GM18873 (cell line): Measurements from ENCODE around the gene RALGPS1.

Experiments used
- ATAC-seq: cut with Tn5 transposase; IDR thresholded peaks from one replicate; pipeline ENCODE4 v1.9.1; 2021; ENCODE audit warnings: mild to moderate bottlenecking, moderate library complexity, moderate number of reproducible peaks; ENCODE audit not compliant: unreplicated experiment, low FRiP score

Gene RALGPS1

GRCh38 chr9:127196826-127197145, 282.2 kb downstream of the RALGPS1 start:
- no peak for ATAC-seq

GRCh38 chr9:127197186-127197860, 282.7 kb downstream of the RALGPS1 start:
- no peak for ATAC-seq

- ATAC-seq, result no peak
Measured at GRCh38 chr9:127197861-127198430, 283.4 kb downstream of the RALGPS1 start.

- no peak for ATAC-seq
Measured at GRCh38 chr9:127198587-127198986, 284.0 kb downstream of the RALGPS1 start.

GRCh38 chr9:127199001-127199791, 284.6 kb downstream of the RALGPS1 start:
- no peak for ATAC-seq

GRCh38 chr9:127200106-127200862, 285.7 kb downstream of the RALGPS1 start:
- no peak for ATAC-seq

- ATAC-seq, result no peak
Measured at GRCh38 chr9:127201071-127201541, 286.5 kb downstream of the RALGPS1 start.

GRCh38 chr9:127201731-127202130, 287.1 kb downstream of the RALGPS1 start:
- no peak for ATAC-seq

GRCh38 chr9:127202461-127203169, 288.0 kb downstream of the RALGPS1 start:
- no peak for ATAC-seq

GRCh38 chr9:127203681-127204327, 289.2 kb downstream of the RALGPS1 start:
- no peak for ATAC-seq

- ATAC-seq, result no peak
Measured at GRCh38 chr9:127204771-127205470, 290.3 kb downstream of the RALGPS1 start.

GRCh38 chr9:127205952-127206351, 291.4 kb downstream of the RALGPS1 start:
- ATAC-seq, result no peak

GRCh38 chr9:127206666-127207065, 292.1 kb downstream of the RALGPS1 start:
- no peak for ATAC-seq

- ATAC-seq, result no peak
Measured at GRCh38 chr9:127207734-127208410, 293.3 kb downstream of the RALGPS1 start.

- no peak for ATAC-seq
Measured at GRCh38 chr9:127208416-127208815, 293.8 kb downstream of the RALGPS1 start.

GRCh38 chr9:127209220-127209619, 294.6 kb downstream of the RALGPS1 start:
- ATAC-seq, result no peak

- ATAC-seq, result no peak
Measured at GRCh38 chr9:127209948-127210640, 295.5 kb downstream of the RALGPS1 start.
